Fibroblast of pulmonary artery (primary cell): Measurements from ENCODE around the gene FFAR1.

ENCODE experiments used
- DNase-seq: peaks from one replicate; pipeline ENCODE4 v3.0.0-alpha.2; 2010; ENCODE audit warnings: low read depth
- H3K4me3 ChIP-seq: replicated peaks from 2 replicates; pipeline ENCODE4 v1.5.1; 2011; ENCODE audit warnings: low read depth, mild to moderate bottlenecking, control low read depth, low read length, moderate library complexity
- CTCF ChIP-seq: IDR thresholded peaks from 2 replicates; pipeline ENCODE4 v1.5.1; 2011; ENCODE audit warnings: mild to moderate bottlenecking, control low read depth, low read length, inconsistent platforms; ENCODE audit errors: missing control alignments

Gene FFAR1

GRCh38 chr19:35341006-35341405 is 6.7 kb upstream of the FFAR1 start:
- TF ChIP-seq CTCF = no peak
- H3K4me3 ChIP-seq = no peak overlapping the region
- no peak for DNase-seq

DNA sequence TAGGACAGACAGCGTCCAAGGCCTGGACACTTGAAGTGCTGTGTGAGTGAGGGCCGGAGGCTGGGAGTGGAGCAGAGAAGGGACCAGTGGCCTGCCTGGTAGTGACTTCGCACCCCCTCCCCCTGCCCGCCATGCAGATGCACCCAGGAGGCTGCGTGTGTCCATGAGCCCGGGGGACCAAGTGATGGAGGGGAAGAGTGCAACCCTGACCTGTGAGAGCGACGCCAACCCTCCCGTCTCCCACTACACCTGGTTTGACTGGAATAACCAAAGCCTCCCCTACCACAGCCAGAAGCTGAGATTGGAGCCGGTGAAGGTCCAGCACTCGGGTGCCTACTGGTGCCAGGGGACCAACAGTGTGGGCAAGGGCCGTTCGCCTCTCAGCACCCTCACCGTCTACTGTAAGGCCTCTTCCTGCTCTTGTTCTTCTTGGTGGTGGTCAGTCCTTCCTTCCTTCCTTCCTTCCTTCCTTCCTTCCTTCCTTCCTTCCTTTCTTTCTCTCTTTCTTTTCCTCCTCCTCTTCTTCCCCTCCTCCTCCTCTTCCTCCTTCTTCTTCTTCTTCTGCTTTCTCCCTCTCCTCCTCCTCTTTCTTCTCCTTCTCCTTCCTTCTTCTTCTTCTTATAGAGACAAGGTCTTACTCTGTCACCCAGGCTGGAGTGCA is 6.0 kb upstream of the FFAR1 start:
- TF ChIP-seq CTCF = no peak
- DNase-seq = no peak
- no peak overlapping the region for H3K4me3 ChIP-seq

DNA sequence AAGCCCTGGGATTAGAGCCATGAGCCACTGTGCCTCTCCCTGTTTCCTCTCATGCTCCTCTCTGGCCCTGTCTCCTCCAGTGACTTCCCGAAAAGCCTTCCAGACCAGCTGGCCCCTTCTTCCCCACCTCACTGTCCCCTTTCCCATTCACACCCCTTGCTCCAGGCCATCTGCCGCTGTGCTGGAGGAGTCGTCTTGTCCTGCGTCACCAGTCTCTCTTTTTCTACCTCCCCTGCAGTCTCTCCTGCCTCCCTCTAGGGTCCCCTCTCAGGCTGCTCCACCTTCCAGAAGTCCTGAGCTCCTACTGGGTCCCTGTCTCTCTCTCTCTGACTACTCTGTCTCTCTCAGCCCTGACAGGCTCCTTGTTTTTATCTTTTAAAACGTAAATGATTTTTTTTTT is 5.3 kb upstream of the FFAR1 start:
- DNase-seq = no peak
- H3K4me3 ChIP-seq = no peak overlapping the region
- no peak for TF ChIP-seq CTCF

GRCh38 chr19:35344511-35345031 is 3.1 kb upstream of the FFAR1 start:
- TF ChIP-seq CTCF = no peak
- no peak overlapping the region for H3K4me3 ChIP-seq
- no peak for DNase-seq

DNA sequence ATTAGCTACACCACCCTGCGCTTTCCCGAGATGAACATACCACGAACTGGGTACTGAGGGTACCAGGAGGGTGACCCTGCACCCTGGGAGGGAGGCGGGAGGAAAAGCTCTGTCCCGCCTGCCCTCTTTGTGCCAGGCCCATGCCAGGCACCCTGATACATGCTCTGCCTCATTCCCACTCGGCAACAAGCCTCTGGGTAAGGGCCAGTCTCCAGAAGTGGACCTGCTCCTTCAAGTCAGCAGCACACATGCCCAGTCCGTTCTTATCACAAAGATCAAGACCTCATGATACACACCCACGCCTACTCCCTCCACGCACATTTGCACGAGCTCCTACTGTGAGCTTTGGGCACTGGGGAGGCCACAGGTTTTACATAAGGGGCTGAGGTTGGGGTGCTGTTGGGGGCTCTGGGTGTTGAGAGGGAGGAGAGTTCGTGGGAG is 2.0 kb upstream of the FFAR1 start:
- no peak for DNase-seq
- TF ChIP-seq CTCF = no peak
- no peak overlapping the region for H3K4me3 ChIP-seq

GRCh38 chr19:35346193-35347052 is 1.3 kb upstream of the FFAR1 start:
- no peak for DNase-seq
- TF ChIP-seq CTCF = no peak
- no peak overlapping the region for H3K4me3 ChIP-seq
